ENCODE data around the gene DEFB128. TPM values are rescaled to one million over a fixed set of nuclear protein-coding genes. Genes with fewer than 3 reads are reported as not detected.

DEFB128 gene
- total RNA-seq, 4 donors from 2014 or later = not detected

DNA sequence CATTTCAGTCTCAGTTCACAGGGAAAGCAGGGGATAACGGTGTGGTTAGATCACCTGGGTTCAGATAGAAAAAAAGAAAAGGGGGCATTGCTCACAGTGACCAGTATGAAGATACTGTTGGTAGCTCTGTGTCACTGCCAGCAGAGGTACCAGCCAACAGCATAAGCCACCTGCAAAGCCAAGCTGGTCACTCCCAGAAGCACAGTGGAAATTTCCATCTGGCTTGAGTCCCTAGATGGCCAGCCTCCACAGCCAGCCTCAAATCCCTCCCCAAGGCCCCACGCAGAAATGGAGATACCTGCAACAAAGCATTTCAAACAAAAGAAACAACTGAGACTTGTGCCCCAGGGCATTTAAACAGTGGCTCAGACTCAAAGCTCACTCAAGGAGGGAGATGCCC is 20.6 kb downstream of the DEFB128 start:
- H3K4me3 ChIP-seq (ENCODE audit: low read depth, poor library complexity, severe bottlenecking) = no peak overlapping the region
- intact Hi-C loops (cut with DNase I; ENCODE audit: low total_unique reads) = no loop called here
- no peak for DNase-seq (ENCODE audit: low spot score in 2 of 2)
- WGBS, 2 donors = 58 to 69% methylated on average over 2 of the region's 2 CpGs
- no peak for TF ChIP-seq POLR2A (IDR thresholded peaks at IDR 0.05)

DNA sequence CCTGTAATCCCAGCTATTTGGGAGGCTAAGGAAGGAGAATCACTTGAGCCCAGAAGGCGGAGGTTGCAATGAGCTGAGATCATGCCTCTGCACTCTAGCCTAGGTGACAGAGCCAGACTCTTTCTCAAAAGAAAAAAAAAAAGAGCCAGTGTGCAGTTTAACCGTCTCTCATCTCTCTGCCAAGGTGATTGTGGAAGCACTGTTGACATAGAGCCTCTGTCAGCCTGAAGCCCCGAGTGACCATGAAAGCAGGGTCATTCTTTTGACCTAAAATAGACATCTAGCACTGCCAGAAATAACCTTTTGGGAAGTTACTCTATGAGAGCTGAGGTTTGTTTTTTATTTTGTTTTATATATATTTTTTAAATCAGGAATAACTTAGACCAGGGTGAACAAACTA is 24.9 kb downstream of the DEFB128 start:
- WGBS, 2 donors = 65% methylated on average over 3 of the region's 3 CpGs
- no peak for DNase-seq (ENCODE audit: low spot score in 2 of 2)
- TF ChIP-seq, protein P1, sequence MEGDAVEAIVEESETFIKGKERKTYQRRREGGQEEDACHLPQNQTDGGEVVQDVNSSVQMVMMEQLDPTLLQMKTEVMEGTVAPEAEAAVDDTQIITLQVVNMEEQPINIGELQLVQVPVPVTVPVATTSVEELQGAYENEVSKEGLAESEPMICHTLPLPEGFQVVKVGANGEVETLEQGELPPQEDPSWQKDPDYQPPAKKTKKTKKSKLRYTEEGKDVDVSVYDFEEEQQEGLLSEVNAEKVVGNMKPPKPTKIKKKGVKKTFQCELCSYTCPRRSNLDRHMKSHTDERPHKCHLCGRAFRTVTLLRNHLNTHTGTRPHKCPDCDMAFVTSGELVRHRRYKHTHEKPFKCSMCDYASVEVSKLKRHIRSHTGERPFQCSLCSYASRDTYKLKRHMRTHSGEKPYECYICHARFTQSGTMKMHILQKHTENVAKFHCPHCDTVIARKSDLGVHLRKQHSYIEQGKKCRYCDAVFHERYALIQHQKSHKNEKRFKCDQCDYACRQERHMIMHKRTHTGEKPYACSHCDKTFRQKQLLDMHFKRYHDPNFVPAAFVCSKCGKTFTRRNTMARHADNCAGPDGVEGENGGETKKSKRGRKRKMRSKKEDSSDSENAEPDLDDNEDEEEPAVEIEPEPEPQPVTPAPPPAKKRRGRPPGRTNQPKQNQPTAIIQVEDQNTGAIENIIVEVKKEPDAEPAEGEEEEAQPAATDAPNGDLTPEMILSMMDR (IDR thresholded peaks at IDR 0.05) = no peak
- TF ChIP-seq POLR2A (IDR thresholded peaks at IDR 0.05) = no peak
- no peak overlapping the region for H3K4me3 ChIP-seq (ENCODE audit: low read depth, poor library complexity, severe bottlenecking)
- intact Hi-C loops (cut with DNase I; ENCODE audit: low total_unique reads) = no loop called here

DNA sequence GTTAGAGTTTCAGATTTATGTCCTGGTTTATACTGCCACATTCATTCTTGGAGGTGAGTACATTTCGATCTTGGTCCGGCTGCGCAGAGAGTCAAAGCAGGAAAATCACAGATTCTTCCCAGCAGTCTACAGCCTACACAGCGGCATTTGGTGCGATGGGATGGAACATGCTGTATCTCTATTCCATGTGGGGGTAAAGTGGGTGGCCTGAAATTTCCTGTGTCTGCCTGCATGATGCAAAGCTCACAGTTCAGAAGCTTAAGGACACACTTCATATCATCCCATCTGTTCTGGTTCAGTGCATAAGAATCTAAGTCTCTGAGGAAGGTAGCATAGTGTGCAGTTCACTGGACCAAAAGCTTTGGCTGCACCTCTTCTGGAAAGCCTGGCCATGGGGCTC is 32.4 kb downstream of the DEFB128 start, which contains the start of gene DEFB127:
TSS of gene DEFB127 (plus strand) at position 301 of the 400 bp plus-strand sequence. CDS start at position 392, 91 bp downstream.
- intact Hi-C loops (cut with DNase I; ENCODE audit: low total_unique reads) = no loop called here
- DNase-seq (ENCODE audit: low spot score in 2 of 2) = no peak
- H3K4me3 ChIP-seq (ENCODE audit: low read depth, poor library complexity, severe bottlenecking) = no peak within 1 kb of the TSS
- 91 to 92% methylated on average over 5 of the region's 5 CpGs for WGBS, 2 donors
- TF ChIP-seq, protein P1 (IDR thresholded peaks at IDR 0.05) = no peak
- no peak for TF ChIP-seq POLR2A (IDR thresholded peaks at IDR 0.05)

DNA sequence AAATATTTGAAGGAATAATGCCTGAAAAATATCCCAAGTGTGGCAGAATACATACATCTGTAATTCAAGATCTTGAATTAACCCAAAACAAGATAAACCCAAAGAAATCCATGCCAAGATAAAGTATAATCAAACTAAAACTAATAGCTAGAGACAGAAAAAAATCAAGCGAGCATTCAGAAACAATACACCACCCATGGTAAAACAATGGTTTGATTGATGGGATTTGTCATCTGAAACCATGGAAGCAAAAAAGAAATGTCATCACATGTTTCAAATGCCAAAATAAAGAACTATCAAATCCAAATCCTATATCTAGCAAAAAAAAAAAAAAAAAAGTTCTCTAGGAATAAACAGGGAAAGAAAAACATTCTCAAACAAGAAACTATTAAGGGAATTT is 37.4 kb downstream of the DEFB128 start:
- DNase-seq (ENCODE audit: low spot score in 2 of 2) = no peak
- no peak overlapping the region for H3K4me3 ChIP-seq (ENCODE audit: low read depth, poor library complexity, severe bottlenecking)
- intact Hi-C loops (cut with DNase I; ENCODE audit: low total_unique reads) = no loop called here
- 62 to 79% methylated on average over 1 of the region's 1 CpG for WGBS, 2 donors
- TF ChIP-seq, protein P1 (IDR thresholded peaks at IDR 0.05) = no peak
- TF ChIP-seq POLR2A (IDR thresholded peaks at IDR 0.05) = no peak

DNA sequence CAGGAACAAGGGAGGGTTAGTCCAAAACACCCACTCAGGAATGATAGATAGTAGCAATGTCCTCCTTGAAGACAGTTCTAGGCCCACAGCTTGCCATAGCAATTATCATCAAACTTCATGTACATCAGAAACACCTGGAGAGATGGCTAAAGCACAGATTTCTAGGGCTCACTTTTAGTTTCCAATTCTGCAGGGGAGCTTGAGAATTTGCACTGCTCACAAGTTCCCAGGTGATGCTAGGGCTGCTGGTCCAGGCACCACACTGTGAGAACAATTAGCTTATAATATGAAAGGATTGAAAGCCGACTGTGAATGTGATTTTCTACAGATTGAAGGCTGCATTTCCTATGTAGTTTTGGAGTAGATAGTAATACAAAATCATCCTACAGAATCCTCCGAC is 43.6 kb downstream of the DEFB128 start:
- DNase-seq (ENCODE audit: low spot score in 2 of 2) = no peak
- H3K4me3 ChIP-seq (ENCODE audit: low read depth, poor library complexity, severe bottlenecking) = no peak overlapping the region
- TF ChIP-seq, protein P1 (IDR thresholded peaks at IDR 0.05) = no peak
- no peak for TF ChIP-seq POLR2A (IDR thresholded peaks at IDR 0.05)
- 66 to 67% methylated on average over 2 of the region's 2 CpGs for WGBS, 2 donors
- intact Hi-C loops (cut with DNase I; ENCODE audit: low total_unique reads) = no loop called here

DNA sequence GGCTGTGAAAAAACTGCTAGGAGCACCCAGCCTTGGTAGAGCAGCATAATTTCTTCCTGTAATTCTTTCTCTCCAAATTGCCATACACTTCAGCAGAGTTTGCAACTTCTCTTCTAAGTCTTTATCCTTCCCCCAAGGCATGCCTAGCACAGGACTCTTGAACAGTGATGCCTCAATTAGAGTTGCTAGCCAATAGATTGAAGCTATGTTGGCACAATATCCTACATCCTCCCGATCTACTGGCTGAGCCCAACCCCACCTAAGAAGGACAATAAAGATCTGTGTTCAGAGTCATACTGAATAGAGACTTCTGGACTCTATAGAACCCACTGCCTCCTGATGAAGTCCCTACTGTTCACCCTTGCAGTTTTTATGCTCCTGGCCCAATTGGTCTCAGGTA is 47.2 kb downstream of the DEFB128 start, which contains the start of gene DEFB126:
TSS of gene DEFB126 (plus strand) at position 301 of the 400 bp plus-strand sequence. CDS start at position 340, 39 bp downstream.
- TF ChIP-seq POLR2A (IDR thresholded peaks at IDR 0.05) = no peak
- TF ChIP-seq, protein P1 (IDR thresholded peaks at IDR 0.05) = no peak
- WGBS, 2 donors = 36 to 63% methylated on average over 1 of the region's 1 CpG
- no peak within 1 kb of the TSS for H3K4me3 ChIP-seq (ENCODE audit: low read depth, poor library complexity, severe bottlenecking)
- DNase-seq (ENCODE audit: low spot score in 2 of 2) = no peak
- intact Hi-C loops (cut with DNase I; ENCODE audit: low total_unique reads) = no loop called here

Other genes with a start within 250 kb of the DEFB128 start
- gene DEFB125, start 102.0 kb downstream of the DEFB128 start, total RNA-seq = not detected
- not detected for gene DEFB126, start 47.1 kb downstream of the DEFB128 start, total RNA-seq
- gene DEFB127, start 32.3 kb downstream of the DEFB128 start, total RNA-seq = not detected
- not detected for gene DEFB129, start 37.5 kb upstream of the DEFB128 start, total RNA-seq
- not detected for gene DEFB132, start 68.0 kb upstream of the DEFB128 start, total RNA-seq
- gene C20orf96, start 101.0 kb upstream of the DEFB128 start, total RNA-seq = under 1 TPM in 3 of 4 donors, not detected in 1; 0.36 to 0.59 (median 0.52) TPM
- gene ZCCHC3, start 107.9 kb upstream of the DEFB128 start, total RNA-seq = 10 to 100 TPM in 1 of 4 donors, 1 to 10 TPM in 3; 7.3 to 10.8 (median 9.2) TPM
- 1 to 10 TPM; 4.7 to 9.9 (median 5.4) TPM for gene SOX12, start 135.8 kb upstream of the DEFB128 start, total RNA-seq
- 10 to 100 TPM in 2 of 4 donors, 1 to 10 TPM in 2; 4.4 to 16.6 (median 9.9) TPM for gene NRSN2, start 157.4 kb upstream of the DEFB128 start, total RNA-seq
- 10 to 100 TPM; 20.6 to 35.2 (median 27.5) TPM for gene TRIB3, start 191.0 kb upstream of the DEFB128 start, total RNA-seq
- gene RBCK1, start 218.6 kb upstream of the DEFB128 start, total RNA-seq = 10 to 100 TPM; 65.2 to 90.1 (median 77.1) TPM